ENCODE data around the gene TTYH3.
"Not testable (repeated sequence)": the region's sequence is repeated elsewhere in the genome, so short reads cannot be mapped to it uniquely, and the experiment has no call there.

Gene TTYH3

DNA sequence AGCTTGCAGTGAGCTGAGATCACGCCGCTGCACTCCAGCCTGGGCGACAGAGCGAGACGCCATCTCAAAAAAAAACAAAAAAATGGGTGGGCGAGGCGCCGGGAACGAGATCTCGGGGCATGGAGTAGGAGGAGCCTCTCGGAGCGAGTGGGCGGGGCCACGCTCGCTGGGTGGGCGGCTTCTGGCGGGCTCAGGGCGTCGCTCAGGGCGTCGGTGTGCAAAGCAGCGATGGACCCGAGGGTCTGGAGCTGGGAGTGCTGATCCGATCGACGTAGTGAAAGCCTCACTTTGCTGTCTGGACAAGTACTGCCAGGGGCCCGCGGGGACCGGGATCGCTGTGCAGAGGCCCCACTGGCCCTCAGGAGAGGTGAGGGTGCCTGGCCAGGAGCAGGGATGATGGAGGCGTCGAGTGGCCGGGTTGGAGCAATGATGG lies 33.6 kb downstream of the TTYH3 start:
- no peak for DNase-seq (ENCODE audit: low read depth)

- no peak for DNase-seq (ENCODE audit: low read depth)
Measured at GRCh38 chr7:2666155-2666554, 34.4 kb downstream of the TTYH3 start.

DNA sequence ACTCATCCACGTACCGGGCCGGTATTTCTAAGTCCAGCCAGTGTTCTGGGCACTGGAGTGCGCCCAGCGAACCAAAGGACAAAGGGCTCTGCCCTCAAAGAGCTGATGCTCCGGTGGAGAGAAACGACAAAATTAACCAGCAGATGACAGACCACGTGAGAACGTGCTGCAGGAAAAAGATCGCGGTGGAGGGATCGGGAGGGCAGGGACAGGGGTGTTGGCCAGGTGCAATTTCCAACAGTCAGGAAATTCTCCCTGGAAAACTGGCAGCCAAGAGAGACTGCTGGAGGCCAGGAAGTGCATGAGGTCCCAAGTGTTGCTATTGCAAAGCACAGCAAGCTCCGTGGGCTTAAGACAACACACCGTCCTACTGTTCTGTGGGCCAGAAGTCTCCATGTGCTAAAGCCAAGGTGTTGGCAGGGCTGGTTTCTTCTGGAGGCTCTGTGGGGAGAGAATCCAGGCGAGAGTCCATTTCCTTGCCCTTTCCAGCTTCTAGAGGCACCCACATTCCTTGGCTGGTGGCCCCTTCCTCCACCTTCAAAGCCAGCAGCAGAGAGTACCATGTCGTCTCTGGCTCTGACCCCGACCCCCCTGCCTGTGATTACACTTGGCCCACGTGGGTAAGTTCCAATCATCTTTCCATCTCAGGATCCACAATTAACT lies 34.9 kb downstream of the TTYH3 start:
- DNase-seq (ENCODE audit: low read depth): no peak

- DNase-seq (ENCODE audit: low read depth): no peak
Measured at GRCh38 chr7:2667843-2668242, 36.1 kb downstream of the TTYH3 start.

- DNase-seq (ENCODE audit: low read depth): no peak
Measured at GRCh38 chr7:2668401-2668800, 36.6 kb downstream of the TTYH3 start.

GRCh38 chr7:2670171-2670570 lies 38.4 kb downstream of the TTYH3 start:
- DNase-seq (ENCODE audit: low read depth): no peak

DNA sequence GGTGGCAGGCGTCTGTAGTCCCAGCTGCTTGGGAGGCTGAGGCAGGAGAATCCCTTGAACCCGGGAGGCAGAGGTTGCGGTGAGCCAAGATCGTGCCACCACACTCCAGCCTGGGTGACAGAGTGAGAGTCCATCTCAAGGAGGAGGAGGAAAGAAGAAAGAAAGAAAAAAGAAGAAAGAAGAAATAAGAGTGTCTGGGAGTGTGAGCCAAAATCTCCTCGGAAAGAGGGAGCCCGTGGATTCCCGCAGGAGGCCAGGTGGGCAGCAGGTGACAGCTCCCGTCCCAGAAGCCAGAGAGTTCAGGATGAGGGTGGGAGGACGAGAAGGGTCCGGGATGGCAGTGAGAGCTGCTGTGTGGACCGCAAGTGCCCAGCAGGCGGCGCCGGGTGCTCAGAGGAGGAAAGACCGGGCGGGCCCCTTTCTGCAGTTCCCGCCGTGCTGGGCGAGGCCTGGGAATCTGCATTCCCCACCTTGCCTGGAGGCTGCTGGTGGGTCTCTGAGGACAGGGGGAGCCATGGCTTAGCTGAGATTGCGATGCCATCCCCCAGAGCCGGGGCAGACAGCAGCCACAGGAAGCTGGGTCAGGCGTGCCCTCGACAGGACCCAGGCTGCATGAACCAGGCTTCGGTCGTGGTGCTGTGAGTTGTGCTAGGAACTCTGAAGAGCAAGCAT lies 39.1 kb downstream of the TTYH3 start:
- DNase-seq (ENCODE audit: low read depth): peak; percentile 35

- not testable (repeated sequence) for DNase-seq (ENCODE audit: low read depth)
Measured at GRCh38 chr7:2673214-2673613, 41.4 kb downstream of the TTYH3 start.

DNA sequence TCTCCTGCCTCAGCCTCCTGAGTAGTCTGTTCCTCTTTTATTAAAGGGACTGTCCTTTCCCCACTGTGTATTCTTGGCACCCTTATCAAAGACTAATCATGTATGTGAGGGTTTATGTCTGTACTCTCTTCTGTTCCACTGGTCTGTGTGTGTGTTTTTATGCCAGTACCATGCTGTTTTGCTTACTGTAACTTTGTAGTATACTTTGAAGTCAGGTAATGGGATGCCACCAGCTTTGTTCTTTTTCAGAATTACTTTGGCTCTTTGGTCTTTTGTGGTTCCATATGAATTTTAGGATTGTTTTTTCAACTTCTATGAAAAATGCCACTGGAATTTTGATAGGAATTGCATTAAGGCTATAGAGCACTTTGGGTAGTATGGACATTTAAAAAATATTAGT lies 42.1 kb downstream of the TTYH3 start:
- DNase-seq (ENCODE audit: low read depth): no peak

GRCh38 chr7:2675256-2675764 lies 43.5 kb downstream of the TTYH3 start:
- DNase-seq (ENCODE audit: low read depth): no peak

GRCh38 chr7:2676576-2676975 lies 44.8 kb downstream of the TTYH3 start:
- DNase-seq (ENCODE audit: low read depth): not testable (repeated sequence)

- DNase-seq (ENCODE audit: low read depth): not testable (repeated sequence)
Measured at GRCh38 chr7:2678454-2678853, 46.7 kb downstream of the TTYH3 start.

DNA sequence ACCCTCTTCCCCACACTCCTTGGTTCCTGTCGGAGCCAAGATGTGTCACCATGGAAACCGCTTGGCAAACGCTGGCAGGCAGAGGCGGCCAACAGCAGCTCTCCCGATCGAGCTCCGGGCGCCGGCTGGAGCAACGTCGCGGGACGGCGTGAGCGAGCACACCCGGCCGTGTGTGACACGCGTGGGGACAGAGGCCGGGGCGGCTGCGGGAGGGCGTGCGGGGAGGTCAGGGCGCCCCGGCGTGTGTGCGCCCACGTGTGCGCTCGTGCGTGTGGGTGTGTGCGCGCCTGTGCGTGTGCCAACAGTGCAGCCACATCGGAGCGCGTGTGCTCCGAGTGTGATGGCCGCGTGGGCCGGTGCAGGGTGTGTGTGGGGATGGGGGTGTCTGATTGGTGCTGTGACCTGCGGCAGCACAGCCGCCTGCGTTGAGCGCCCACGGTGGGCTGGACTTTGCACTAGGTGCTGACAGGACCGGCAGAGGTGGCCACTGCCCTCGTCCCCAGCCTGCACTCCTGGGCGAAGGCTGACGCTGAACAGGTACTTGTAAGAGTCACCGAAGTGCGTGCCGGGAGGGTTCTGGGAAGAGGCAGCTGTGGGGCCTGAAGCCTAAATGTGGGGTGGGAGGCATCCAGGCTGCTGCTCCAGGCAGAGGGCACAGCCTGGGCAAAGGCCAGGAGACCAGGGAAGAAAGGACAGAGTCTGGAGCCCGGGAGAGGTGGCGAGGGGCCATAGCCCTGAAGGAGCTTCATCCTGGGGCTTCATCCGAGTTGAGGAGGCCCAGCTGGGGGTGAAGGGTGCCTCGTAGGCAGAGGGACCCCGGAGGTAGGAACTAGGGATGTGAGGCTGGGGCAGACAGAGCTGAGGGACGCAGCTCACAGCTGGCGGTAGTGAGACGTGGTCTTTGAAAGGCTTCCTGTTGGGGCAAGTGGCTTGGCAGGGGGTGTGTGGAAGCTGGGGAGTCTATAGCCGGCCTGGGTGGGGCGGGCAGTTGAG lies 47.6 kb downstream of the TTYH3 start:
- not testable (repeated sequence) for DNase-seq (ENCODE audit: low read depth)

DNA sequence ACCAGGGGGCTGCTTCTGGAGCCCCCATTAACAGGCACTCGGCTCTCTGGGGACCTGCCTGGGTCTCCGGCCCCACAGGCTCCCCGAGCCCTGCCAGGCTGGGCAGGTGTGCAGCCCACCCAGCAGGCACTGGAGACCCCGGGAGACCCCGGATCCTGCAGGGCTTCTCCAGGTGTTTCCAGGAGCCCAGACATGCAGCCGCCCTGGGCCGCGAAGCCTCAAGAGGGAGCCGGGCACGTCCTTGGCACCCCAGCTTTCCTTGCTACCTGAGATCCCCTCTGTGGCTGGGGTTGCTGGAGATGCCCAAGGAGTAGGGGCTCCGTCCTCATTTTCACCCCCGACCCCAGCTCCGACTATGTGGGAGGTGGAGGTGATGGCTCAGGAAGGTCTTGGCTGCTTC lies 48.5 kb downstream of the TTYH3 start:
- no peak for DNase-seq (ENCODE audit: low read depth)

DNA sequence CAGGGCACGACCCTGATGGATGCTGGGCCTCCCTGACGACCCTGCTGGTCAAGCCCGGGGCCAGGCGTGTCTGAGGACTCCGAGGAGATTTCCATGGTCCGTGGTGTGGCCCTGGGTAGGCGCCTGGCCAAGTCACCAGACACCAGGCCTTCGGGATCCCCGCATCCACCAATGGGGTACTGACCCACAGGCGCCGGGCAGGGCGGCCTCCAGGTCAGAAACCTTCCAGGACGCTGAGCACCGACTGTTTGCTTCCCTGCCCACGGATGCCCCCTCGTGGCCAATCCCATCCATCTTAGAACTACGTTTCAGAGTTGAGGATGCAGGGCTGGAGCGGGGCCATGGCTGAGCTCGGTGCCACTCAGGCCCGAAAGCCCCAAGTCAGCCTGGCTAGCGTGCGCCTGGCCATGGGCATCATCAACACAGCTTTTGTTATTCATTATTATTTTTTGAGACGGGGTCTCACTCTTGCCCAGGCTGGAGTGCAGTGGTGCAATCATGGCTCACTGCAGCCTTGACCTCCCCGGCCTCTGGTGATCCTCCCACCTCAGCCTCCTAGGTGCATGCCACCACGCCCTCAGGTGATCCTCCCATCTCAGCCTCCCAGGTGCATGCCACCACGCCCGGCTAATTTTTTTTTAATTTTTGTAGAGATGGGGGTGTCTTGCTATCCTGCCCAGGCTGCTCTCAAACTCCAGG lies 49.2 kb downstream of the TTYH3 start:
- peak; percentile 29 for DNase-seq (ENCODE audit: low read depth)

DNA sequence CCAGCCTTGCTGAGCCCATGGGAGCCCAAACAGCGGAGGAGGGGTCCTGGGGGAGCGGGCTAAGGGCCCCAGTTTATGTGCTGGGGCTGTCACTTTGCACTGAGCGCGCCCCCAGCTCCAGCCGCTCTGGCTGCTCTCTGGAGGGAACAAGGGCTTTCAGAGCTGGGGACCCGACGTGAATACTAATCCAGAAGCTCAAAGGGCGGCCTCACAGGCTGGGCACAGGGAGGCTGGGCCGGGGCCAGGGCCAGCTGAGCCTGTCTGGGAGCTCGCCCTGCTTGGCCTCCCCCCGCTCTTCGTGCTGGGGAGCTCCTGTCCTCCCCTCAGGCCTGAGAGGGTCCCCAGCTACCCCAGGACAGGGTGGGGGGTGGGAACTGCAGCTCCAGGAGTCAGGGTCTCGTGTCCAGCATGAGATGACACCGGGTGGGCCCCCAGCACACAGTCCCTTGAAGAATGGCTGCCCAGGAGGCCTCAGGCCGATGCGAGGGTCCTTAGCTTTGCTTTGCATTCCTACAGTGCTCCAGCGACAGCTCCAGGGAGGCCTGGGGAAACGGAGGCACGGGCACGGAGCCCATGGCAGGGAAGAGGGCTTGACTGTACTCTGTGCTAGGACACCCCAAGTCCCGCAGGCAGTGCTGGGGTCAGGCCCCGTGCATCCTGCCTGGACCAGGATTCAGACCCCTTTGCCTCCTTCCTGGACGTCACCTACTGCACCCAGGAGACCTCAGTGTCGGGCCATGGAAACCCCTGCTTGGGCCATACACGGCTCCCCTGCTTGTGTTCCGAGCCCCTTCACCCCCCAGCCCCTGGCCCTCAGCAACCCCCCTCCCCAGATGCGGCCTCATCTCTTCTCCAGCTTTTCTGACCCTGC lies 50.4 kb downstream of the TTYH3 start:
- DNase-seq (ENCODE audit: low read depth): no peak

GRCh38 chr7:2684501-2684900 lies 52.7 kb downstream of the TTYH3 start:
- DNase-seq (ENCODE audit: low read depth): no peak

DNA sequence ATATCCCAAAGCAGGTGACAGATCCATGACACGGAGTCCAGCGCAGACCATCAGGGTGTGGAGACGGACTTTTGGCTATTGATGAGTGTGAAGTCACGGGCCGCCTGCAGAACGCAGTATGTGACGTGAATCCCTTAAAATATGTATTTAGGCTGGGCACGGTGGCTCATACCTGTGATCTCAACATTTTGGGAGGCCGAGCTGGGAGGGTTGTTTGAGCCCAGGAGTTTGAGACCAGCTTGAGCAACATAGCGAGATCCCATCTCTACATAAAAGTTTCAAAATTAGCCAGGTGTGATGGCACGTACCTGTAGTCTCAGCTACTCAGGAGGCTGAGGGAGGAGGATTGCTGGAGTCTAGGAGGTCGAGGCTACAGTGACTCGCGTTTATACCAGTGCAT lies 54.3 kb downstream of the TTYH3 start:
- DNase-seq (ENCODE audit: low read depth): no peak

GRCh38 chr7:2687338-2687869 lies 55.6 kb downstream of the TTYH3 start:
- no peak for DNase-seq (ENCODE audit: low read depth)

GRCh38 chr7:2687881-2688318 lies 56.1 kb downstream of the TTYH3 start, which contains the start of gene AMZ1:
AMZ1 (plus strand) TSS chr7:2688202; CDS start chr7:2700452, 12,250 bp downstream.
- no peak for DNase-seq (ENCODE audit: low read depth)

Measured in stimulated activated CD8-positive, alpha-beta memory T cell treated with anti-CD3 and anti-CD28 coated beads, Interleukin-7, amount 100 ng/mL, for 24 hours (primary cell).